Left colon (tissue), 2 donors: ENCODE measurements around the gene COL4A4. TPM values are rescaled to one million over a fixed set of nuclear protein-coding genes. Genes with fewer than 3 reads are reported as not detected.

Experiments used
- ATAC-seq: fragments of 200-7000 bp; cut with Tn5 transposase; one replicate; pipeline ENCODE4 v1.9.1; 2020; ENCODE audit warnings: mild to moderate bottlenecking, moderate library complexity
- DNase-seq, 2 donors: peaks; one replicate each; pipeline ENCODE4 v3.0.0-alpha.2; 2020
- intact Hi-C, 2 donors: fragments of 100-400 bp; cut with DNase I in 1 of 2; cut with micrococcal nuclease in 1 of 2; formaldehyde crosslinking; loops; one replicate each; pipeline versions ENCODE4 v1.11.2 to v1.14.0; 2022; cut with DNase I, micrococcal nuclease
- total RNA-seq, 2 donors: library from RNA; stranded (reverse); fragmentation: NEBNext Ultra II Directional; extraction: Animal tissue kit (Norgen Biotek cat#: 25700); gene quantifications; one replicate each; pipeline ENCODE4 v1.2.1, GENCODE V29; 2021
- donor health status: DM: no; HTN: no; CAD: no.
- donor health status: DM: yes; HTN: yes; CAD: no.

COL4A4 gene
- total RNA-seq, 2 donors from 2014 or later = 1.5 to 2.0 TPM

DNA sequence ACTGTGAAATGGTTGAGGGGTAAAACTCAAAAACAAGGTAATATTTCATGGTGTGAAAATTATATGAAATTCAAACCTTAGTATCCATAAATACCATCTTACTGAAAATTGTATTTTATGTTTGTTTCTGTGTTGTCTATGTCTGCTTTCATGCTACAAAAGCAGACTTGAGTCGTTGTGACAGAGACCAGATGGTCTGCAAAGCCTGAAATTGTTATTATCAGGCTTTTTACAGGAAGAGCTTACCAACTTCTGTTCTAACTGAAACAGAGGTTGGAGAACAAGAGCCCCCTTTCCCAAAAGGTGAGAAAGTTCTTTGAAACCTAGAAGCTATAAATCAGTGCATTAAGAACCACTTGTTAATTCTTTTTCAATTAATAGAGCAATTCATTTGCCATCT lies 110.0 kb downstream of the COL4A4 start:
- intact Hi-C loops = no loop called here

DNA sequence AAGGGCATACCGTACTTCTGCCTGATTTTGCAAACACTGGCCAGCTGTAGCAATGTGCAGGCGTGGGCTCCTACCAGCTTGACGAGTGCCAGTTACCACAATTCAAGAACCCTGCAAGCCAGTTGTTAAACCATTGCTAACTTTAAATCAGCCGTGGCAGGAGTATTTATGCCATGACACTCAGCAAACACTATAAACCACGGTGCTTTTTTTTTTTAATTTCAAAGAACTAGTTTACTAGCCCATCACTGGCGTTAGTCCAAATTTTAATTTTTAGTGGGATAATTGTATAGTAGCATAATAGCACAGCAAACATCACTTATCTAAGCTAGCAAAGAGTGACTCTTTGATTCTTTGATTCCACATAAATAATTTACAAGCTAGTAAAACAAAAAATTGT lies 111.1 kb downstream of the COL4A4 start:
- ATAC-seq (peak; percentile 92), DNase-seq (no peak)
- intact Hi-C loops = no loop called here

More for the DNA sequence above, 110.0 kb downstream of the COL4A4 start:
- DNase-seq (no peak), ATAC-seq (no peak)

DNA sequence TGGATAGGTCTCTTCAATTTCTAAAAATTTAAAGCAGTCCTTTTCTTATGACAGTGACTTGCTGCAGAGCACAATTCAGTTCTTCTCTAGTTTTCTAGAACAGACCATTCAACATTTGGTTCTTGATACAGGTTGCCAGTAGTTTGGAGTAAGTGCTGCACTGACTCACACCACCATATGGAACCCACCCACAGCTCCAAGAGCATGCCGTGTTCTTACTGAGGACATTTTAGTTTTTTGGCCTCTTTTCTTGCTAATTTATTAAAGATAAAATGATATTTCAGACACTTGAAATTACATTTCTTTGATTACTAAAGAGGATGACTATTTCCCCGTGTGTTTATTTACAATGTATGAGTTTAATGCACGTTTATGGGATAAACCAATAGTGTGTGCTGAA lies 120.0 kb downstream of the COL4A4 start:
- DNase-seq (no peak), ATAC-seq (no peak)
- intact Hi-C loops = no loop called here

- intact Hi-C loops = no loop called here
- ATAC-seq (peak; percentile 86), DNase-seq (no peak)
Measured at GRCh38 chr2:227038550-227039189, 125.3 kb downstream of the COL4A4 start.

DNA sequence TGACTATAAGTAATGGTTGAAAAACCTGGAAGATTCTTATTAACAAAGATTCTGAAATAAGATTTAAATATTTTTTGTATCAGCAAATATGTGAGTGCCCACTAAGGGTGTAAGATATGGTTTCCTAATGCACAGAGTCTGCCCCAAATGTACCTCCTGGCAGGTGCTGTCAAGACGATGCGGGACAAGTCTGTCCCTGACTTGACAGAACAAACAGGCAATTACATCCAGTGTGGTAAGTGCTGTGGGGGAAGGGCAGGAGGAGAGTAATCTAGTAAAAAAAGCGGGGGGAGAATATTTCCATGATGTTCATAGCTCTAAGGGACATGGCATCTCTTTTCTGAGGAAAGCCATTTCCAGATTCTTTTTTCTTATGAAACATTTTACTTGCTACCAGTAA lies 127.5 kb downstream of the COL4A4 start:
- DNase-seq = no peak
- intact Hi-C loops = no loop called here

GRCh38 chr2:227035711-227036367 lies 128.2 kb downstream of the COL4A4 start:
- intact Hi-C loops = no loop called here
- ATAC-seq (no peak), DNase-seq (no peak)

More for the DNA sequence above, 127.5 kb downstream of the COL4A4 start:
- ATAC-seq = no peak

DNA sequence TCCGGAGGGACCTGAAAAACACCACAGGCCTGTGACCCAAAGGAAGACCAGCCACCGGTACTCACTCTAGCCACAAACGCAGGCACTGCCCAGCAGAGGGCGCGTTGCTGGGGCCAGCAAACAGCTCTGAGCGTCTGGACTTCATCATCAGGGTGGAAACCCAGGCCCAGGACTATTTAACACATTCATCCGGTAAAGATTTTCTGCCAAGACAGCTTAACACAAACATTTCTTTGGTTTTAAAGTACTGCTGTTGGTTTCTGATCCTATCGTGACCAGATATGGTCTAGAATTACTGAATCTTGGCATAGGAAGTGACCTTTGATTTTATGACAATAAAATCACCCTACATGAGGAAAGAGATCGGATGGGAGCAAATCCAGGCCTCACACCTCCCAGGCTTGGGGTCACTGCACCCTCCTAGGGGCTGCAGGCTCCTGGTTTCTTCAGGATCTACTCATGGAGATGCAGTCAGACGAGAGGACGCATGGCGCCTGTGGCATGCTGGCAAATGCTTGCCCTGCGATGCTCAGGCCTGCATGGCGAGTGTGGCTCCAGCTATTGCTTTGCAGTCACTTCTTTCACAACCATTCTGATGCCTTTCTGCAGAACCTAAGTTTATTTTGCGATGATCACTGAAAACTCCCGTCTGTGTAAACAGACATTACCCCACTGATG lies 130.4 kb downstream of the COL4A4 start:
- peak; percentile 77 for ATAC-seq
- peak; percentile 54 to 71 for DNase-seq
- intact Hi-C loops = no loop called here

DNA sequence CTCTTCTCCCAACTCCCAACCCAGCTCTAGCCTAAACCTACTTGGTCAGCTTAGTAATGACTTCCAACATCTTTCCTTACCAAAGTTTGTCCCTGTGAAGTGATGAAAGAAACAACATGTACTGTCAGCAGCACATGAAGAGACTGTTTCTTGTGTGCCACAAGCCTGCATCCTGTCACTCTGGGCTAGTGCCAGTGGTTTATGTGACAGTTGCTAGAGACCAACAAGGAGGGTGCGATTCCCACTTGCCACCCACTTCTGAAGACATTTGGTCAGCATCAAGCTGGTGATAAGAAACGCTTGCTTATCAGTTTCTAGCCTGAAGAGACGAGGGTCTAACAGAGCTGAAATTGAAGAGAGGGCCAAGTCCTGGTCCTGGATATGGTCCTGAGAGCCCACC lies 132.6 kb downstream of the COL4A4 start:
- intact Hi-C loops = no loop called here
- no peak for DNase-seq
- ATAC-seq = no peak

- intact Hi-C loops = no loop called here
- no peak for DNase-seq
- ATAC-seq = no peak
Measured at GRCh38 chr2:227030789-227031188, 133.2 kb downstream of the COL4A4 start.

DNA sequence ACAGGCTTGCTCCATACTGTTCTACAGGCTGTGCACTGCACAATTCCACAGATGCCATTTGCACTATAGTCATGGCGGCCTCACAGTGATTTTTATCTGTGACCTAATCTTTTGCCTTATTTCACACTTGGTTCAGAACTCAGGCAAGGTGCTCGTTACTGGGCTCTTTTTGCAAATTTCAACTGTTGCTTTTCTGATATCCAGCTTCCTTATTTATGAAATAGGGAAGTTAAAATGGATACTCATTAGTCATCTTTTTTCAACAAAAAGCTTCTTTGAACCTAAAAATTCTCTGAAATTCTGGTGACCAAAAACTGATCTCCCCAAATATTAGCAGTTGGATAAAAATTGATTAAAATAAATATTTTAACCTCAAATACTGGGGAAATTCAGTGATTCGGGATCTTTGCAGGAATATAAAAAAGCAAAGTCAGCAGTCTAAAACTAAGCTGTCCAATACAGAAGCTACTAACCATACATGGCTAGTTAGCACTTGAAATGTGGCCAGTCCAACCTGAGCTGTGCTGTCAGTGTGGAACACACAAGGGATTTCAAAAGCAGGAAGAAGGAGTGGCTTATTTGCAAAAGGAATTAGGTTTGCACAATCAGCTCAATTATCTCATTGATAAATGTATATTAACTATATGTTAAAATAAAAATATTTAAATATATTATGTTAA lies 134.4 kb downstream of the COL4A4 start:
- DNase-seq (no peak), ATAC-seq (no peak)
- intact Hi-C loops = no loop called here

GRCh38 chr2:227025510-227025909 lies 138.5 kb downstream of the COL4A4 start:
- intact Hi-C loops = no loop called here
- ATAC-seq (no peak), DNase-seq (no peak)

DNA sequence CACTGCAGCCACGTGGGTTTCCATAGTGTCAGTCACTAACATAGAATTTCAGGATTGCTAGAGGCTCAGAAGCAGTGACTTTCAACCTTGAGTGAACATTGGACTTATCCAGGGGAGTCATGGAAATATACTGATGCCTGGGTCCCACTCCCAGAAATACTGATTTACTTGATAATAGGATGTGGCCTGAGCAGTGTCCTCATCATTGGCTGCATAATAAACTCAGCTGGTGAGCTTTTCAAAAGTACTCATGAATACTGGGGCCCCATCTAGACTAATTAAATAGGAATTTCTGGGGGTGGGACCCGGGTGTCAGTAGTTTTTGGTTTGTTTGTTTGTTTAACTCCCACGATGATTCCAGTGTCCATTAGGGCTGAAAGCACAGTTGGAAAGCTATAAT lies 141.4 kb downstream of the COL4A4 start:
- no peak for DNase-seq
- intact Hi-C loops = no loop called here
- no peak for ATAC-seq

DNA sequence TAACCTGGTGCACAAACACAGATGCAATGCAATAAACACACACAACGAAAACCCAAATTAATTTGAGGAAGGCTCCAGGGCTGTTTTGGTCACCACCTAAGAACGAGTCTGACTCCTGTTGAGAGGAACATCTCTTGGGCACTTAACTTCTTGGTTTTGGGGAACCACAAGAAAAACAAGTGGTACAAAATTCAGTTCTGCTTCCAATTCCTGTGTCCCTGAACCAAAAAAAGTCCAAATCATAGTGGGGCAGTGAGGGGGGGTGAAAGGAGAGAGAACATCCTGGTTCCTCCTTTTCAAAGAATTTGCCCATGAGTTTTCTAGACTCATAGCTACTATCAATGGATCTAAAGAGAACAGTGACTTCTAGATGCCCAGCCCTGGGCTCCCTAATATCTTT lies 143.6 kb downstream of the COL4A4 start:
- intact Hi-C loops = no loop called here
- no peak for ATAC-seq
- DNase-seq = no peak

DNA sequence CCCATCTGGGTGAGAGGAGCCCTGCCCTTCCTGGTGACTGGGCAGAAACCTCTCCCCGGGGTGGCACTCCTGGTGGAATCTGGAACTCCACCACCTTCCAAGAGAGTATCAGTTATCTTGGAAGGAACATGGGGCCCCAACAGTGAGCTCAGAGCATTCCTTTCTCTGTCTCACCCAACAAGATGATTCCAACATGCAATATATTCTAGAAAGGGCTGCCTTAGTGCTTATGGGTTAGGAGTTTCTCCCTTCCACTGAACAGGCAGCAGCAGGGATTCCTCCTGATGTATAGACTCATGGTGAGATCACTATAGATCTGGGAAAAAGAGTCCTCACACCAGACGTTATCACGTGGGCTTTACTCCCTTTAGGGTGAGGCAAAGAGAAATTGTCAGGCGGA lies 147.1 kb downstream of the COL4A4 start:
- intact Hi-C loops = no loop called here
- no peak for DNase-seq
- ATAC-seq = no peak

DNA sequence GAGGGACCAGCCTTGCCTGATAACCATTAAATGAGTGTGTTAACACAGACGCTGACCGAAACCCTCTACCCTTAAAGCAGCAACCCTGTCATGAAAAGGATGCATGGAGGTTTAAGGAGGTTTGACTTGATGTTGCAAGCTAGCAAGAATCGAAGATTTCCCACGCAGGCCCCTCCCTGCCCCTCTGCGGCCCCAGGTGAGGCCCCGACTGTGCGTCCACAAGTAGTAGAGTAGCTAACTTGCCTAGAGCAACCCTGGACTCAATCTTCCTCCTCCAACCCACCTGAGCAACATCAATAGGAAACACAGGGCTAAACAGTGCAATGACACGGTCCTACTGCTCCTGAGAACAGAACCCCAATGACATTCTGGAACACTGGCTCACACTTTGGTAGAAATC lies 150.1 kb downstream of the COL4A4 start:
- DNase-seq (no peak), ATAC-seq (no peak)
- intact Hi-C loops = no loop called here

DNA sequence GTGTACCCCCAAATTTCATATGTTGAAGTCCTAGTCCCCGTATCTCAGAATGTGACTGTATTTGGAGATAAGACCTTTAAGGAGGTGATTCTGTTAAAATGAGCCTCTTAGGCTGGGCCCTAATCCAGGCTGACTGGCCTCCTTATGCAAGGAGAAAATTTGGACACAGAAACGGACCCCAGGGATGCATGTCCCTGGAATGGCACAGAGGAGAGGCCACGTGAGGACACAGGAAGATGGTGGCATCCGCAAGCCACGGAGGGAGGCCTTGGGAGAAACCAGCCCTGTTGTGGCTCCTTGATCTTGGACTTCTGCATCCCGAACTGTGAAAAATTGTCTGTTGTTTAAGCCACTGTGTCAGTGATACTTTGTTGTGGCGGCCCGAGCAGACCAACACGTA lies 150.7 kb downstream of the COL4A4 start:
- DNase-seq (no peak), ATAC-seq (no peak)
- intact Hi-C loops = no loop called here

DNA sequence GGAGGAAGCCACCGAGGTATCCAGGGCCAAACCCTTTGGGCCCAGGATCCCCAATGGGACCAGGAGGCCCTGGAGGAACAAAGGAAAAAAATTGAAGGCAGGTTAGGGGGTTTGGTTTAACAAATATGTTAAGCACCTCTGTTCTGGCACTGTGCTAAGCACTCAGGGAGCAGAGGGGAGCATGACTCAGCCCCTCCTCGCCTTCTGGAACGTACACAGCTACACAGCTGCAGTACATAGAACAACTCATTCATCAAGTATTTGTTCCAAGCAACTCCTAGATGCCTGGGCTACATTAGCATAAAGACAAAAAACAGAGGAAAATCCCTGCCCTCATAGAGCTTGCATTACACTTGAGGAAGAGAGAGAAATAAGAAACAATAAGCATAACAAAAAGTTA lies 153.6 kb downstream of the COL4A4 start:
- ATAC-seq (no peak), DNase-seq (no peak)
- intact Hi-C loops = no loop called here

DNA sequence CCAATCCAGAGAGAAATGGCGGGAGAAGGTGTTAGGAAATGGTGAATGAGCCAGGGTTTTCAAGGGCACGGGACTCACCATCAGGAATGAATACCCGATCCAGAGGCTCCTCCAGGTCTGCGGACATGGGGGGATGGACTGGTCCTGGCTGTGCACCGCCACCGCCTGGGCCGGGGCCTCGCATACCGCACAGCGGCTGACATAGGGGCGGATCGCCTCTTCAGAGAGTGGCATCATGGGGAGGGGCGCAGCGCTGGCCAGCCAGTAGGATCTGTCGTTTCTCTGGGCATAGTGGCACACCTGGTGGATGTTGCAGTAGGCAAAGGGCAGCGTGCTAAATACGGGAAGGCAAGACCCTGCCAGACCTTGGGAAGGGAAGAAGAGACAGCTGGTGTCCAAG lies 156.1 kb downstream of the COL4A4 start:
- ATAC-seq (no peak), DNase-seq (no peak)
- intact Hi-C loops = no loop called here

DNA sequence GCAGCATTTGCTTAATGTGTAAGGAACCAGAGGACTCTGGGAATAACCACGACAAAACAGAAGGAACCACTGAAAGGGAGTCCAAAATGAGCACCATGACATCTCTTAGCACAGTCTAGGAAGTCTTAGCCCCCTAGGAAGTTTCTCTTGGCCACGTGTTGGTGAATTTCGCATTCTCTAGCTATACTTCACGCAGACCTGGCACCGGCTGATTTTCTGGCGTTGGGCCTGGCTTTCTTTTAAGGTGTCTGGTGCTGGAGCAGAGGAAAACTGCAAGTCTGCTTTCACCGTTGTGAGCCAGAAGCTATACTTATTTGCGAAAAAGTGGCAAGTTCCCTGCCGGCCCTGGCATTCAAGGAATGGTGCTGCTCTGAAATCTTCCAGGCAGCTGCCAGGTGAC lies 156.9 kb downstream of the COL4A4 start:
- intact Hi-C loops = no loop called here
- ATAC-seq (no peak), DNase-seq (no peak)
